HEK293 (cell line): Measurements from ENCODE around the gene FNTB.

Experiments
- CTCF ChIA-PET: fragments of 350-600 bp; formaldehyde crosslinking; extraction: SDS; loops from one replicate; lab custom pipeline; 2021; ENCODE audit warnings: antibody characterized with exemption; lab: Yijun Ruan, JAX
- POLR2A ChIA-PET: fragments of 300-600 bp; formaldehyde crosslinking; extraction: SDS; loops from one replicate; lab custom pipeline; 2020; ENCODE audit warnings: antibody characterized with exemption, inconsistent platforms; lab: Yijun Ruan, JAX
- H3K27ac ChIP-seq: fragments of 200-500 bp; sonication (Bioruptor generic); 2 replicates; pipeline ENCODE4 v1.5.1; 2014; ENCODE audit warnings: low read depth, low read length, control low read depth, inconsistent platforms; ENCODE audit errors: extremely low read depth
- H3K36me3 ChIP-seq, 2 experiments: fragments of 200-500 bp in 1 of 2; sonication (Bioruptor generic) in 1 of 2; 1 replicate in 1 of 2; 2 replicates in 1 of 2; pipeline ENCODE4 v1.5.1; 2014 to 2017; ENCODE audit warnings: inconsistent platforms in 2 of 2, low read length in 2 of 2; ENCODE audit not compliant: control insufficient read depth in 2 of 2, insufficient read depth in 1 of 2
- H3K4me1 ChIP-seq: fragments of 200-500 bp; sonication (Bioruptor generic); 2 replicates; pipeline ENCODE4 v1.5.1; 2014; ENCODE audit warnings: mild to moderate bottlenecking, low read length, inconsistent platforms; ENCODE audit not compliant: control insufficient read depth, insufficient read depth
- H3K4me3 ChIP-seq: 2 replicates; pipeline ENCODE4 v1.5.1; 2011; ENCODE audit warnings: low read depth, mild to moderate bottlenecking, control low read depth, low read length, moderate library complexity
- H3K9me3 ChIP-seq: fragments of 200-500 bp; sonication (Bioruptor generic); 2 replicates; pipeline ENCODE4 v1.5.1; 2014; ENCODE audit warnings: low read depth, low read length, inconsistent platforms; ENCODE audit not compliant: control insufficient read depth, insufficient read depth
- IKZF3 ChIP-seq: fragments of 450-650 bp; IDR thresholded peaks from 2 replicates; pipeline ENCODE4 v1.5.0; 2018; ENCODE audit warnings: missing biosample characterization, mild to moderate bottlenecking, missing genetic modification characterization, moderate library complexity
- MYNN ChIP-seq: fragments of 450-650 bp; formaldehyde crosslinking; IDR thresholded peaks from 2 replicates; pipeline ENCODE4 v1.5.1; 2016; ENCODE audit warnings: missing biosample characterization, missing genetic modification characterization, borderline replicate concordance
- MZF1 ChIP-seq: fragments of 450-650 bp; formaldehyde crosslinking; IDR thresholded peaks from 2 replicates; pipeline ENCODE4 v1.5.1; 2017; ENCODE audit warnings: missing biosample characterization, missing genetic modification characterization, borderline replicate concordance
- SP7 ChIP-seq: fragments of 450-650 bp; formaldehyde crosslinking; IDR thresholded peaks from 2 replicates; pipeline ENCODE4 v1.5.1; 2016; ENCODE audit warnings: missing biosample characterization, missing genetic modification characterization
- YY1 ChIP-seq: fragments of 450-650 bp; formaldehyde crosslinking; IDR thresholded peaks from 2 replicates; pipeline ENCODE4 v1.5.1; 2018; ENCODE audit warnings: missing biosample characterization, missing genetic modification characterization
- ZBTB11 ChIP-seq: fragments of 450-650 bp; formaldehyde crosslinking; conservative IDR thresholded peaks from 2 replicates; pipeline ENCODE4 v1.5.1; 2016; ENCODE audit warnings: low read depth, missing biosample characterization, missing genetic modification characterization
- ZBTB44 ChIP-seq: fragments of 450-650 bp; IDR thresholded peaks from 2 replicates; pipeline ENCODE4 v1.5.1; 2018; ENCODE audit warnings: missing biosample characterization, mild to moderate bottlenecking, missing genetic modification characterization
- ZFP37 ChIP-seq: fragments of 450-650 bp; formaldehyde crosslinking; IDR thresholded peaks from 2 replicates; pipeline ENCODE4 v1.5.1; 2016; ENCODE audit warnings: missing biosample characterization, missing genetic modification characterization
- ZNF114 ChIP-seq: fragments of 450-650 bp; formaldehyde crosslinking; IDR thresholded peaks from 2 replicates; pipeline ENCODE4 v1.5.0; 2017; ENCODE audit warnings: missing biosample characterization, missing genetic modification characterization
- ZNF133 ChIP-seq: fragments of 450-650 bp; formaldehyde crosslinking; IDR thresholded peaks from 2 replicates; pipeline ENCODE4 v1.5.1; 2016; ENCODE audit warnings: missing biosample characterization, missing genetic modification characterization
- ZNF175 ChIP-seq: fragments of 450-650 bp; formaldehyde crosslinking; IDR thresholded peaks from 2 replicates; pipeline ENCODE4 v1.5.1; 2016; ENCODE audit warnings: missing biosample characterization, missing genetic modification characterization
- ZNF280C ChIP-seq: fragments of 450-650 bp; formaldehyde crosslinking; IDR thresholded peaks from 2 replicates; pipeline ENCODE4 v1.5.1; 2016; ENCODE audit warnings: missing biosample characterization, missing genetic modification characterization
- ZNF292 ChIP-seq: fragments of 450-650 bp; formaldehyde crosslinking; IDR thresholded peaks from 2 replicates; pipeline ENCODE4 v1.5.1; 2016; ENCODE audit warnings: low read depth, missing biosample characterization, missing genetic modification characterization, borderline replicate concordance
- ZNF324 ChIP-seq: fragments of 450-650 bp; formaldehyde crosslinking; IDR thresholded peaks from 2 replicates; pipeline ENCODE4 v1.5.1; 2016; ENCODE audit warnings: missing biosample characterization, missing genetic modification characterization
- ZNF514 ChIP-seq: fragments of 450-650 bp; formaldehyde crosslinking; IDR thresholded peaks from 2 replicates; pipeline ENCODE4 v1.5.1; 2016; ENCODE audit warnings: missing biosample characterization, missing genetic modification characterization
- ZNF530 ChIP-seq: fragments of 450-650 bp; formaldehyde crosslinking; IDR thresholded peaks from 2 replicates; pipeline ENCODE4 v1.5.1; 2016; ENCODE audit warnings: low read depth, missing biosample characterization, missing genetic modification characterization
- ZNF561 ChIP-seq: fragments of 450-650 bp; IDR thresholded peaks from 2 replicates; pipeline ENCODE4 v1.5.1; 2018; ENCODE audit warnings: missing biosample characterization, missing genetic modification characterization, borderline replicate concordance
- ZNF76 ChIP-seq: fragments of 450-650 bp; formaldehyde crosslinking; IDR thresholded peaks from 2 replicates; pipeline ENCODE4; 2016; ENCODE audit warnings: low read depth, missing biosample characterization, missing genetic modification characterization, borderline replicate concordance
- ZNF768 ChIP-seq: fragments of 450-650 bp; formaldehyde crosslinking; IDR thresholded peaks from 2 replicates; pipeline ENCODE4 v1.5.1; 2018; ENCODE audit warnings: missing biosample characterization, mild to moderate bottlenecking, missing genetic modification characterization
- ZSCAN5A ChIP-seq: fragments of 450-650 bp; formaldehyde crosslinking; IDR thresholded peaks from 2 replicates; pipeline ENCODE4 v1.5.1; 2016; ENCODE audit warnings: missing biosample characterization, missing genetic modification characterization

FNTB gene

GRCh38 chr14:64968651-64969050, 18.0 kb upstream of the FNTB start:
- TF ChIP-seq ZNF768 (no peak), ZNF561 (no peak), ZBTB11 (tag by site-specific recombination) (no peak), ZNF324 (tag by site-specific recombination) (no peak), ZNF530 (tag by site-specific recombination) (no peak), YY1 (tag by site-specific recombination) (no peak), ZNF114 (tag by site-specific recombination) (no peak), SP7 (tag by site-specific recombination) (no peak), MZF1 (tag by site-specific recombination) (no peak), ZNF280C (tag by site-specific recombination) (no peak), ZNF175 (tag by site-specific recombination) (no peak), ZNF133 (tag by site-specific recombination) (no peak), MYNN (no peak), ZNF292 (tag by site-specific recombination) (no peak), ZBTB44 (tag by site-specific recombination) (no peak), ZNF514 (tag by site-specific recombination) (no peak), IKZF3 (no peak), ZNF76 (tag by site-specific recombination) (no peak), ZSCAN5A (no peak), ZFP37 (tag by site-specific recombination) (no peak)
- H3K27ac ChIP-seq = no peak overlapping the region
- H3K4me3 ChIP-seq = no peak overlapping the region
- H3K4me1 ChIP-seq = peaks cover 7% of the 10 kb centered on the region; the same call in 1 of the 2 replicates
- POLR2A ChIA-PET = interaction anchor here (0.5 kb wide), 1 partner anchor 449 kb away, joined by 3 read pairs; no protein-coding TSS in a partner anchor
- H3K36me3 ChIP-seq = no peaks in the 10 kb centered on the region
- no peaks in the 10 kb centered on the region for H3K9me3 ChIP-seq
- CTCF ChIA-PET = interaction anchor here (0.7 to 1.5 kb wide), 3 partner anchors 12 to 27 kb away, joined by 3 read pairs; no protein-coding TSS in a partner anchor
